ENCODE results near the gene HHATL. TPM values are rescaled to one million over a fixed set of nuclear protein-coding genes. Genes with fewer than 3 reads are reported as not detected.

The HHATL gene
- total RNA-seq, 1 donor from 2014 or later: 3.9 TPM

- DNase-seq: no peak
Measured at GRCh38 chr3:42698216-42698910, 4.2 kb downstream of the HHATL start.

- DNase-seq: no peak
Measured at GRCh38 chr3:42697289-42698051, 5.1 kb downstream of the HHATL start.

GRCh38 chr3:42696356-42697288, 6.0 kb downstream of the HHATL start:
- DNase-seq: no peak

GRCh38 chr3:42694366-42694765, 8.2 kb downstream of the HHATL start:
- DNase-seq: no peak

GRCh38 chr3:42693530-42693930, 9.1 kb downstream of the HHATL start:
- no peak for DNase-seq

- no peak for DNase-seq
Measured at GRCh38 chr3:42692667-42693529, 9.7 kb downstream of the HHATL start.

GRCh38 chr3:42691816-42692666, 10.6 kb downstream of the HHATL start:
- no peak for DNase-seq

GRCh38 chr3:42690766-42691680, 11.6 kb downstream of the HHATL start:
- DNase-seq: no peak

GRCh38 chr3:42690191-42690590, 12.4 kb downstream of the HHATL start:
- DNase-seq: no peak

- DNase-seq: no peak
Measured at GRCh38 chr3:42689421-42690014, 13.1 kb downstream of the HHATL start.

GRCh38 chr3:42688487-42689420, 13.8 kb downstream of the HHATL start:
- DNase-seq: no peak

GRCh38 chr3:42688016-42688415, 14.6 kb downstream of the HHATL start:
- no peak for DNase-seq

GRCh38 chr3:42686832-42687650, 15.6 kb downstream of the HHATL start:
- DNase-seq: no peak

GRCh38 chr3:42685891-42686820, 16.4 kb downstream of the HHATL start:
- DNase-seq: no peak

- DNase-seq: no peak
Measured at GRCh38 chr3:42685363-42685881, 17.2 kb downstream of the HHATL start, which contains the start of gene KLHL40. TSS of gene KLHL40 (plus strand) at chr3:42685537. CDS start at chr3:42685619, 82 bp downstream.
